Stimulated activated CD8-positive, alpha-beta memory T cell treated with anti-CD3 and anti-CD28 coated beads, Interleukin-7, amount 100 ng/mL, for 24 hours (primary cell): ENCODE results near the gene COMP.

Experiments
- DNase-seq: peaks from one replicate; pipeline ENCODE4 v3.0.0-alpha.2; 2020; ENCODE audit warnings: low read depth

The COMP gene

DNA sequence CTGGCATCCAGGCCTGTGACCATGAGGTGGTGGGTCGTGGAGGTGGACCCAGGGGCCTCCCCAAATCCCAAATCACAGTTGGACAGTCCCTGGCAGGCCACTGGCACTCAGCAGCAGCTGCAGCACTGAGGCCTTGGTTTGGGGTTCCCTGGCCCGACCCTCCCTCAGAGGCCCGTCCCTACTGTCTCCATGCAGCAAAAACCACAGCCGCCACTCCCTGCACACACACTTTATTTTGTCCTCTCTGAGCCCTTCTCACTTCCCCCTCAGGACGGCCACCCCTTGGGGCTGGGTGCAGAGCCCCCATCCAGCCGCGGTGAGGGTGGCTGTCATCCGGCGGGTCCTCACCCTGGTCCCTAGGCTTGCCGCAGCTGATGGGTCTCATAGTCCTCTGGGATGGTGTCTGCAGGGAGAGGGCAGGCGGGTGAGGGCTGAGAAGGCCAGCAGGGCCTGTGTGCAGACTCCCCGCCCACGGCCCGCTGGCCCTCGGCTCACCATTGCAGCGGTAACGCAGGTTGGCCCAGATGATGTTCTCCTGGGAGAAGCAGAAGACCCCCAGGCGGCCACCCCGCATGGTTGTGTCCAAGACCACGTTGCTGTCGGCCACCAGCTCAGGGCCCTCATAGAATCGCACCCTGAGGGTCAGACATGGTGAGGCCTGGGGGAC, 8.4 kb downstream of the COMP start:
- no peak for DNase-seq

GRCh38 chr19:18781885-18782527, 9.1 kb downstream of the COMP start:
- no peak for DNase-seq

DNA sequence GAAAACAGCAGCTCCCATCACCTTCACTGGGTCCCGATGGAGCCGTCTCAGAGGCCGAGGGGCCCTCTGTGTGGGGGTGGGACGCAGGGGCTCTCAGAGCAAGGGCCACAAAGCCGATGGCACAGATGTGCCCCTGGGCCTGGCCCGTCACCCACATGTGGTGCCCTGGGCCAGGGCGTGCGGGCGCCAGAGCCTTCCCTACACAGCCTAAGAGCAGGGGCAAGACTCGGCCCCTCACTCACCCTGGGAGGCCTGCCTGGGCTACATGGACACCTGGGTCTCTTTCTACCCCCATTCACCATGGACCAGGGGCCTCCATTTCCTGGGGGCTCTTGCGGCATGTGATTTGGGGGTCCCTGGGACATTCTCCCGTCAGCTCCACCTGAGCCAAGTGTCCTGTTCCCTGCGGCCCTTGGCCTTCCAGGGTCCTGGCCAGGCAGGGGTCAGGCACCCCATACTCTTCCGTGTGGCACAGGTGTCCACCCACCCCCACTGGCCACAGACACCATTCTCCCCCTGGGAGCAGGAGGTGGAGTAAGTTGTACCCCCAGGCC, 10.0 kb downstream of the COMP start:
- DNase-seq, result no peak

DNA sequence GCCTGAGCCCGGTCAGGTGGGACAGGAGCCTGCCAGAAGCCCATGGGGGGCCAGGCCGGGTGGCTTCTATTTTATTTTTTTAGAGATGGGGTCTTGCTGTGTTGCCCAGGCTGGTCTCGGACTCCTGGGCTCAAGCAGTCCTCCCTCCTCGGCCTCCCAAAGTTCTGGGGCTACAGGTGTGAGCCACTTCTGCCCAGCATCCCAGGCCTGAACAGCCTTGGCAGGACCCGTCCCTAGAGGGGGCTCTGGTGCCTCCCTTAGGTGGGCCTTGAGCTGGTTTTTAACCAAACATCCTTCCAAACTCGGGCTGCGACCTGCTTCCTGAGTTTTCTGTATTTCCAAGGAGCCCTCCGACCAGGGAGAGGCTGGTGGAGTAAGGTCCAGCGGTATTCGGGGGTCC, 10.5 kb downstream of the COMP start:
- no peak for DNase-seq

DNA sequence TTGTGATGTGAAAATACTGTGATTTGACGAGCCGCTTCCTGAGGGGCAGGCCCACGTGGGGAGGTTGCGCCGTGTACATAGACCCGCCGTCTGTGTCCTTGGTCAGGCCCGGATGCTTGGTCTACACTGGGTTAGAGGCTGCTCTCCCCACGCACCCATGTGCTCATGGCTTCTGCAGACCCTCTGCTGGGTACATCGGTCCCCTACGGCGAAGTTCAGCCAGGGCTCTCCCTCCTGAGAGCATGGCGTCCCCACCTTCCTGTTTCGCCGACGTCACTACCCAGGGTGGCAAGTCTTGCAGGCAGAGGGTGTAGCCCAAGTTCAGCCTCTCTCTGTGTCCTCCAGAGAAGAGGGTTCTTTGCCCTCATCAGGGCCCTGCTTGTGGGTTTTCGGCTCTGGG, 11.0 kb downstream of the COMP start:
- DNase-seq, result no peak

GRCh38 chr19:18778826-18779495, 12.1 kb downstream of the COMP start:
- no peak for DNase-seq

DNA sequence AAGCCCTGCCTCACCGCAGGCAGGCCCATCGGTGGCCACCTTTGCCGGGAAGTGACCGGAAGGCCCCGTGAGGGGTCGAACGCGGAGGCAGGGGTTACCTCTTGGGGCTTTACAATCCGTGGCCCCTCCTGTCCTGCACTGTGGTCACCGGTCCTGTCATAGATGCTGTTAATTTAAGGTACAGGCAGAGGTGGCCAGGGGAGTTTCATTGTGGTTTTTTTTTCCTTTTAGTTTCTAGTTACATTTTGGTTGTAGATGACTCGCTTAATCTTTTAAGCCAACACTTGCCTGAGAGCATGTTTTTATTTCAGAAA, 13.1 kb downstream of the COMP start:
- DNase-seq, result no peak

DNA sequence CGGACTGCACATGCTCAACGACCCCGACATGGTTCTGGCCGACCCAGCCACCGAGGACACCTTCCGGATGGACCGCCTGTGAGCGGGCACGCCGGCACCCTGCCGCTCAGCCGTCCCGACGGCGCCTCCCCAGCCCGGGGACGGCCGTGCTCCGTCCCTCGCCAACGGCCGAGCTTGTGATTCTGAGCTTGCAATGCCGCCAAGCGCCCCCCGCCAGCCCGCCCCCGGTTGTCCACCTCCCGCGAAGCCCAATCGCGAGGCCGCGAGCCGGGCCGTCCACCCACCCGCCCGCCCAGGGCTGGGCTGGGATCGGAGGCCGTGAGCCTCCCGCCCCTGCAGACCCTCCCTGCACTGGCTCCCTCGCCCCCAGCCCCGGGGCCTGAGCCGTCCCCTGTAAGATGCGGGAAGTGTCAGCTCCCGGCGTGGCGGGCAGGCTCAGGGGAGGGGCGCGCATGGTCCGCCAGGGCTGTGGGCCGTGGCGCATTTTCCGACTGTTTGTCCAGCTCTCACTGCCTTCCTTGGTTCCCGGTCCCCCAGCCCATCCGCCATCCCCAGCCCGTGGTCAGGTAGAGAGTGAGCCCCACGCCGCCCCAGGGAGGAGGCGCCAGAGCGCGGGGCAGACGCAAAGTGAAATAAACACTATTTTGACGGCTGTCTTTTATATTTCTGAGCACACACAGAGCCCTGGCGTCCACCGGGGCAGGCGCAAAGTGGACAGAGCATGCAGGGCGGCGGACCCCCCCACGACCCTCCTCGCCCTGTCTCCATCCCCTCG, 13.6 kb downstream of the COMP start:
- DNase-seq, result no peak

DNA sequence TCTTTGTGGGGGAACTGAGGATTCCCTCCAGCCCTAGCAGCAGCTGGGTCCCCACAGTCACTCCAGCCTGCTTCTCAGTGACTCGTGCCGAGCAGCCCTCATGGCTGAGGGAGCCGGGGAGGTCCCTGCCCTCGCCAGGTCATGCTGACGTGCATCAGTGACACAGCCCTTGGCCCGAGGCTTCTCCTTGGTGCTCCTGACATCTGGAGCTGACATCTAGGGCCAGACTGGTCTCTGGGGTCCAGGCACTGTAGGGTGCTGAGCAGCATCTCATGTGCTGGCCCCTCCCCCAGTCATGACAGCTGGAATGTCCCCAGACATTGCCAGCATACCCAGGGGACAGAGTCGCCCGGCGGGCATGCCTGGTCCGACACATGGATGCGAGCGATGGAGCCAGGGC, 14.4 kb downstream of the COMP start:
- no peak for DNase-seq

GRCh38 chr19:18776288-18776594, 14.9 kb downstream of the COMP start:
- DNase-seq, result no peak

GRCh38 chr19:18775586-18776287, 15.4 kb downstream of the COMP start:
- DNase-seq, result no peak

DNA sequence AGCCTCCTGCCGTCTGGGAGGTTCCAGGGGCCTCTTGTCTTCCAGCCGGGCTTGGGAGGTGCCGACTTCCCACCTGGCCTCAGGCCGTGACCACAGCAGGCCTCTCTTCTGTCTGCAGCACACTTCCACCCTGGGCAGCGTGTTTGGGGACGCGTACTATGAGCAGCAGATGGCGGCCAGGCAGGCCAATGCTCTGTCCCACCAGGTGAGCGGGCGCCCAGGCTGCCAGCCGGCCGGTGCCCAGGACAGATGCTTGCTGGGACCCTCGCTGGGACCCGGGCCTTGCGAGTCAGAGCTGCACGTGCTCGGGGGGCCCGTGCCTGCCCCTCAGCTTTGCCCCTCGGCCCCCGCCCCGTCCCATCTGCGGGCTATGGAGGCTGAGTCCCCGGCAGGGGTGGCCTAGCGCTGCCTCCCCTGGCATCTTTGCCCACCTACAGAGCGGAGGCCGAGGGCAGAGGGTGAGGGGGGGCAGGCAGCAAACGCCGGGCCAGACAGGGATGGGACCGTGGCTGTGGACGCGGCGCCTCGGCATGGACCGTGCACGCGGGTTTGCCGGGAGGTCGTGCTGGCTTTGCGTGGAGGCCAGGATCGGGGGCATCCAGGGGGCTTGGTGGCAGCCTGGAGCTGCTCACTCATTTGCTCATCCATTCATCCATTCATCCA, 16.2 kb downstream of the COMP start:
- no peak for DNase-seq

- no peak for DNase-seq
Observed at GRCh38 chr19:18774107-18774506, 17.0 kb downstream of the COMP start.

- no peak for DNase-seq
Observed at GRCh38 chr19:18773682-18774081, 17.4 kb downstream of the COMP start.

DNA sequence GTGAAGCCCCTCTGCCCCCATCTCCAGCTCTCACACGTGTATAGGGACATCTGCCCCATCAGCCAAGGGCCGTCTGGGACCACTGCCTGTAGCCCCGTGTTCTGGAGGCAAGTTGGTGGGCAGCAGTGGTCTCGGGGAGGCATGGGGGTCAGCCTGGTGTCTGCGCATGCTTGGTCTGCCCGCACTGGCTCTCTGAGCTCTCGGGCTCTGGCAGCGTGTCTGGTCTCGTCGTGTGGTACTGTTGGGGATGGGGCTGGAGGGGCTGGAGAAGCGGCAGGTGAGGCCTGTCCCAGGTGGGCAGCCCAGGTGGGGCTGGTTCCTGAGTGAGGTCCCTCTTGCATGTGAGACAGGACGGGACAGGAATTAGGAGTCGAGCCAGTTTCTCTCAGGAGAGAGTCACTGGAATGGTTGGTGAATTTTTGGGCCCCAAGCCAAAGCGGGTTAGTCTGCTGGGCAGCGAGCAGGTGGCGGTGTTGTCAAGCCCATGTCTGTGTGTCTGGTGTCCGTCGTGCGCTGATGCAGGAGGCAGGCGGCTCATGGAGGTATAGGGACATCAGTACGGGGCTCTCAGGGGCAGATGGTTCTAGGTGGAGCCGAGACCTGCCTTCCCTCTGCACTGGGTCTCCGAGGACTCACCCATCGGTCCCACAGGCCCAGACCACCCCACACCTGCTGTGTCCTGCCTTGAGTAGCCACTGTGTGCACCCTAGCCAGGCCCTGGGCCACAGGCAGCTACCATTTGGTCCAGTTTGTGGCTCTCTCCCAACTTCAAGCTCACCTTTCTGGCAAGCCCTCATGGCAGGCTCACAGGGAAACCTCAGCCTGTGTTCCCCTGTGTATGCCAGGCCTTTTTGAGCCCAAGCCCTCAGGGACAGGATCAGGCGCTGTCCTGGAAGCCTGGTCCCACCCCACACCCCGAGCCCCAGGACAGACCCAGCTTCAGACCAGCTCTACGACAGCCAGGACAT, 18.2 kb downstream of the COMP start:
- DNase-seq, result no peak

GRCh38 chr19:18771328-18772242, 19.5 kb downstream of the COMP start:
- DNase-seq, result no peak

DNA sequence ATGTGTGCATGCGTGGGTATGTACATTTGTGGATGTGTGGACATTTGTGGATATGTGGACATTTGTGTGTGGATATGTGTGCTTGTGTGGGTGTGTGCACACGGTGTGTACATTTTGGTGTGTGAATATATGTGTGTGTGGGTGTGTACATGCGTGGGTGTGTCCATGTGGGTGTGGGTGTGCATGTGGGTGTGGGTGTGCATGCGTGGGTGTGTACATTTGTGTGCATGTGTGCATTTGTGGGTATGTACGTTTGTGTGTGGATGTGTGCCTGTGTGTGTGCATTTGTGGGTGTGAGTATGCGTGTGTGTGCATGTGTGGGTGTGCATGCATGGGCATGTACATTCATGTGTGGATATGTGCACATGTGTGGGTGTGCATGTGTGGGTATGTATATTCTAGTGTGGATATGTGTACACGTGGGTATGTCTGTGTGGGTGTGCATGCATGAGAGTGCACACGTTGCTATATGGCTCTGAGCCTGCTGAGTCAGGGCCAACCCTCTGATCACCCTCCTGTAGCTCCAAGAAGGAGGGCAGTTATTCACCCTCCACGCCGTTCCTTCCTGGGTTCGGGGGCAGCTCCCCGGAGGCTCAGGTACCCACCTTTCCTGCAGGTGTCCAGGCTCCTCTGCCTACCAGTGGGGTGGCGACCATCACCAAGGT, 20.3 kb downstream of the COMP start:
- no peak for DNase-seq

- DNase-seq, result no peak
Observed at GRCh38 chr19:18769989-18770528, 21.0 kb downstream of the COMP start.
